ENCODE data around the gene SUCLG1.
"Not testable (repeated sequence)": the region's sequence is repeated elsewhere in the genome, so short reads cannot be mapped to it uniquely, and the experiment has no call there.

The SUCLG1 gene

GRCh38 chr2:84421197-84421596 is 37.9 kb downstream of the SUCLG1 start:
- no peak overlapping the region for H3K27ac ChIP-seq
- no peak for TF ChIP-seq CTCF (conservative IDR thresholded peaks at IDR 0.05)

GRCh38 chr2:84417453-84418145 is 41.5 kb downstream of the SUCLG1 start:
- TF ChIP-seq CTCF (conservative IDR thresholded peaks at IDR 0.05), result no peak
- peak overlapping the region; percentile 69 for H3K27ac ChIP-seq

GRCh38 chr2:84409531-84409930 is 49.5 kb downstream of the SUCLG1 start:
- no peak for TF ChIP-seq CTCF (conservative IDR thresholded peaks at IDR 0.05)
- no peak overlapping the region for H3K27ac ChIP-seq

GRCh38 chr2:84402111-84402510 is 57.0 kb downstream of the SUCLG1 start:
- H3K27ac ChIP-seq, result not testable (repeated sequence)

- H3K27ac ChIP-seq, result not testable (repeated sequence)
These were observed 59.2 kb downstream of the SUCLG1 start for GRCh38 chr2:84399839-84400238.

GRCh38 chr2:84395820-84396219 is 63.3 kb downstream of the SUCLG1 start:
- H3K27ac ChIP-seq, result no peak overlapping the region
- TF ChIP-seq CTCF (conservative IDR thresholded peaks at IDR 0.05), result no peak

GRCh38 chr2:84394628-84395027 is 64.5 kb downstream of the SUCLG1 start:
- no peak for TF ChIP-seq CTCF (conservative IDR thresholded peaks at IDR 0.05)
- H3K27ac ChIP-seq, result no peak overlapping the region

GRCh38 chr2:84393829-84394228 is 65.3 kb downstream of the SUCLG1 start:
- no peak for TF ChIP-seq CTCF (conservative IDR thresholded peaks at IDR 0.05)
- no peak overlapping the region for H3K27ac ChIP-seq

GRCh38 chr2:84389794-84390193 is 69.3 kb downstream of the SUCLG1 start:
- no peak for TF ChIP-seq CTCF (conservative IDR thresholded peaks at IDR 0.05)
- no peak overlapping the region for H3K27ac ChIP-seq

Measured in VCaP (cell line).